Esophagus (tissue), 2 donors: ENCODE results near the gene CENPN. TPM values are rescaled to one million over a fixed set of nuclear protein-coding genes. Genes with fewer than 3 reads are reported as not detected.

ENCODE experiments used
- H3K27ac ChIP-seq, 2 donors: one replicate each; pipeline ENCODE4 v1.5.1; 2013; ENCODE audit warnings: low read depth in 2 of 2, mild to moderate bottlenecking in 2 of 2, inconsistent platforms in 1 of 2, low read length in 1 of 2, moderate library complexity in 1 of 2
- H3K27me3 ChIP-seq, 2 donors: one replicate each; pipeline ENCODE4 v1.6.1; 2013; ENCODE audit warnings: low read length in 2 of 2, control low read depth in 1 of 2, mild to moderate bottlenecking in 1 of 2; ENCODE audit not compliant: insufficient read depth in 2 of 2, control insufficient read depth in 1 of 2
- H3K36me3 ChIP-seq, 2 donors: one replicate each; pipeline ENCODE4 v1.6.1; 2013; ENCODE audit warnings: low read length in 1 of 2; ENCODE audit not compliant: control insufficient read depth in 2 of 2, insufficient read depth in 2 of 2
- H3K4me1 ChIP-seq, 2 donors: one replicate each; pipeline ENCODE4 v1.6.1; 2013; ENCODE audit warnings: low read length in 1 of 2; ENCODE audit not compliant: control insufficient read depth in 2 of 2, insufficient read depth in 2 of 2
- H3K4me3 ChIP-seq, 2 donors: one replicate each; pipeline ENCODE4 v1.5.1; 2013; ENCODE audit warnings: low read length in 2 of 2, mild to moderate bottlenecking in 2 of 2, low read depth in 1 of 2, moderate library complexity in 1 of 2
- H3K9me3 ChIP-seq, 2 donors: one replicate each; pipeline ENCODE4 v1.6.1; 2013; ENCODE audit warnings: mild to moderate bottlenecking in 2 of 2, low read depth in 1 of 2, low read length in 1 of 2, moderate library complexity in 1 of 2; ENCODE audit not compliant: control insufficient read depth in 2 of 2, insufficient read depth in 1 of 2
- WGBS, 2 donors: extraction: QIAGEN DNeasy Blood & Tissue Kit; methylation state at CpG; one replicate each; pipeline ENCODE4 v1.1.7; 2013; 5-methylcytosine and 5-hydroxymethylcytosine counted together
- polyA plus RNA-seq, 2 donors: library from polyadenylated mRNA; stranded (reverse); fragments of 200-250 nt; gene quantifications; one replicate each; pipeline ENCODE4 v1.2.3, GENCODE V29; 2013
- donor health status: healthy with polysubstance abuse.
- donor health status: Bipolar disorder and iron deficiency.

CENPN gene
- polyA plus RNA-seq, 2 donors: 3.6 to 9.1 TPM

DNA sequence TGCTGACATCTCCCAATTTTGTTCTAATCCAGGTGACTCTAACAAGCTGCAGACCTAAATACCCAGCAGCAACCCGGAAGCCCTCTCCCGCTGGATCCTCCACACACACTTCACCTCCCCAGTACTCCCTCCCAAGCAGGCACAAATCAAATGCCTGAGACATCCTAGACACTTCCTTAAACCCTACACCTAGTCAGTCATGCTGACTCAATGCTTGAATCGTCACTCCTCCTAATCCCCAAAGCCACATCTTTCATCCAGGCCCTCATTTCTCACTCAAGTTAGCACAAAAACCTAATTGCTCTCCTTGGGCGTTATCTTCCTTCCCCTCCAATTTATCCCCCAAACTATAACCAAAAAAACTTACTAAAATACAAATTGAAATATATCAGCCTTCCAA is 33.0 kb upstream of the CENPN start:
- WGBS, 2 donors: 61 to 62% methylated on average over 4 of the region's 4 CpGs
- H3K27ac ChIP-seq: no peak overlapping the region
- H3K9me3 ChIP-seq: no peaks in the 10 kb centered on the region
- H3K4me3 ChIP-seq: no peak overlapping the region
- H3K36me3 ChIP-seq: peaks cover 0 to 3% of the 10 kb centered on the region in 2 donors
- H3K27me3 ChIP-seq: no peaks in the 10 kb centered on the region
- H3K4me1 ChIP-seq: no peaks in the 10 kb centered on the region

- no peaks in the 10 kb centered on the region for H3K9me3 ChIP-seq
- no peaks in the 10 kb centered on the region for H3K4me1 ChIP-seq
- no peak overlapping the region for H3K27ac ChIP-seq
- 83 to 92% methylated on average over 6 of the region's 6 CpGs for WGBS, 2 donors
- H3K4me3 ChIP-seq: no peak overlapping the region
- H3K27me3 ChIP-seq: no peaks in the 10 kb centered on the region
- H3K36me3 ChIP-seq: no peaks in the 10 kb centered on the region
These were observed 32.2 kb upstream of the CENPN start for GRCh38 chr16:80974649-80975376.

GRCh38 chr16:80976946-80977345 is 30.1 kb upstream of the CENPN start:
- WGBS, 2 donors: 91 to 100% methylated on average over 1 of the region's 1 CpG
- H3K4me3 ChIP-seq: no peak overlapping the region
- H3K27ac ChIP-seq: no peak overlapping the region
- H3K27me3 ChIP-seq: no peaks in the 10 kb centered on the region
- H3K9me3 ChIP-seq: no peaks in the 10 kb centered on the region
- no peaks in the 10 kb centered on the region for H3K4me1 ChIP-seq
- H3K36me3 ChIP-seq: no peaks in the 10 kb centered on the region

GRCh38 chr16:80981103-80981502 is 25.9 kb upstream of the CENPN start:
- Histone ChIP-seq H3K9me3 (no peaks in the 10 kb centered on the region), H3K4me1 (no peaks in the 10 kb centered on the region), H3K36me3 (no peaks in the 10 kb centered on the region), H3K27me3 (no peaks in the 10 kb centered on the region), H3K4me3 (no peak overlapping the region), H3K27ac (no peak overlapping the region)

DNA sequence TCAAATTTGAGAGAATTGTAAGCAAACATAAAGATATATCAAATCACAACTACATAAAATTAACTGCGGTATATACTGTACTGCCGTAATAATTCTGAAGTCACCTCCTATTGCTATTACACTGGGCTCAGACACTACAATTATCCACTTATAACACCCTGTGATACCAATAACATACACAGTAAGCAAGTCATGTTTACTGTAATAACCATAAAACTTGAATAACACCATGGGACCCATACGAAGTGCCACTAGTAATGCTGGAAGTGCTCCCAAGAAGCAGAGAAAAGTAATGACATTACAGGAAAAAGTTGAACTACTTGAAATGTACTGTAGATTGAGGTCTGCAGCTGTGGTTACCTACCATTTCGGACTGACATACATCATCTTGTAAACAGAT is 24.4 kb upstream of the CENPN start:
- Histone ChIP-seq H3K4me3 (no peak overlapping the region), H3K9me3 (no peaks in the 10 kb centered on the region), H3K27ac (no peak overlapping the region), H3K4me1 (no peaks in the 10 kb centered on the region), H3K36me3 (no peaks in the 10 kb centered on the region), H3K27me3 (no peaks in the 10 kb centered on the region)
- WGBS, 2 donors: 72 to 74% methylated on average over 4 of the region's 4 CpGs

GRCh38 chr16:80984124-80984892 is 22.7 kb upstream of the CENPN start:
- no peaks in the 10 kb centered on the region for H3K27me3 ChIP-seq
- WGBS, 2 donors: 88 to 90% methylated on average over 6 of the region's 6 CpGs
- no peaks in the 10 kb centered on the region for H3K36me3 ChIP-seq
- no peak overlapping the region for H3K4me3 ChIP-seq
- no peaks in the 10 kb centered on the region for H3K4me1 ChIP-seq
- no peak overlapping the region for H3K27ac ChIP-seq
- no peaks in the 10 kb centered on the region for H3K9me3 ChIP-seq

DNA sequence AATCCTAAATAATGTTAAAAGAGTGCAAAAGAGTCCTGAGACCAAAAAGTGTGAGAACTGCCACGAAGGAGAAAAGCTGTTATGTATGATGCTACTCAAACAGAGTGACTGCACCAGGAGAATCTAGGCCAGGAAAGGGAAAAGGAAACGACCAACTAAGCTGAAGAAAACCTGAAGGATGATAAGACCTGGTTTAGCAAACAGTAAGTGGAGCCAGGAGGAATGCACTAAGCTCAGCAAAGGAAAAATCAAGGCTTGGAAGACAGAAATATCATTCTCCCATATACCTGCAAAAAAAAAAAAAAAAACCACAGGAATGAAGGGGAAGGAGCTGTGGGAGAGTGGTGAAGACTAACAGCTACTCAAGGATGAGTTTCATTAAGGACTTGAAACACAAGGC is 21.4 kb upstream of the CENPN start:
- Histone ChIP-seq H3K27ac (no peak overlapping the region), H3K27me3 (no peaks in the 10 kb centered on the region), H3K4me3 (no peak overlapping the region), H3K4me1 (no peaks in the 10 kb centered on the region), H3K9me3 (no peaks in the 10 kb centered on the region), H3K36me3 (no peaks in the 10 kb centered on the region)
- 58 to 72% methylated on average over 2 of the region's 2 CpGs for WGBS, 2 donors

- Histone ChIP-seq H3K9me3 (no peaks in the 10 kb centered on the region), H3K36me3 (no peaks in the 10 kb centered on the region), H3K27ac (no peak overlapping the region), H3K27me3 (no peaks in the 10 kb centered on the region), H3K4me3 (no peak overlapping the region), H3K4me1 (no peaks in the 10 kb centered on the region)
- 79 to 84% methylated on average over 2 of the region's 2 CpGs for WGBS, 2 donors
These were observed 20.5 kb upstream of the CENPN start for GRCh38 chr16:80986557-80986956.

GRCh38 chr16:80988756-80989155 is 18.3 kb upstream of the CENPN start:
- Histone ChIP-seq H3K4me3 (no peak overlapping the region), H3K36me3 (no peaks in the 10 kb centered on the region), H3K4me1 (no peaks in the 10 kb centered on the region), H3K9me3 (no peaks in the 10 kb centered on the region), H3K27me3 (no peaks in the 10 kb centered on the region), H3K27ac (no peak overlapping the region)
- 69 to 76% methylated on average over 7 of the region's 7 CpGs for WGBS, 2 donors

DNA sequence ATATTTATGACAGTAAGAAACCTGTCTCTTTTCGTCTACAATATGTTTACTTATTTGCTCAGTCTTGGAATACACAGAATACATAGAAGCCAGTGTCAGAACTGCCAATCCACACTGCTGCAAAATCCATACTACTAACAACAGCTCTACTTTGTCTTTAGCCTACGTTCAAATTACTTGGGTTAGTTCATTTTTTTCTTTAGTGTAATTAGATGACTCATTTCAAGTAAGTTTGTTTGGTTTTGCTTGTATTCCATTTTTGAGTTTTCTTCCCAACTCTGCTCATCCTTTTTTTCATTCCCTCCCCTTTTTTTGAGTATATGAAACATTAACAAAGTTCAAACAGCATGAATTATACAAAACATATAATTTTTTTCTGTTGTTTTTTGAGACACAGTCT is 17.2 kb upstream of the CENPN start:
- no peaks in the 10 kb centered on the region for H3K27me3 ChIP-seq
- no peaks in the 10 kb centered on the region for H3K4me1 ChIP-seq
- no peaks in the 10 kb centered on the region for H3K9me3 ChIP-seq
- H3K4me3 ChIP-seq: no peak overlapping the region
- H3K27ac ChIP-seq: no peak overlapping the region
- H3K36me3 ChIP-seq: no peaks in the 10 kb centered on the region
- 32 to 38% methylated on average over 2 of the region's 2 CpGs for WGBS, 2 donors
